Measurements from ENCODE around the gene HEY2.

- TF ChIP-seq CTCF (conservative IDR thresholded peaks at IDR 0.05; ENCODE audit: low read length) (no peak), EZH2phosphoT487 (IDR thresholded peaks at IDR 0.05; ENCODE audit: borderline replicate concordance) (no peak)
These were observed 34.9 kb upstream of the HEY2 start for GRCh38 chr6:125714441-125715090.

Measured in Loucy (cell line).